Kidney epithelial cell (primary cell): ENCODE measurements around the gene PACSIN1. TPM values are rescaled to one million over a fixed set of nuclear protein-coding genes. Genes with fewer than 3 reads are reported as not detected.

Source experiments
- DNase-seq: peaks from one replicate; pipeline ENCODE4 v3.0.0-alpha.2; 2010; ENCODE audit warnings: low read depth
- H3K27me3 ChIP-seq: 2 replicates; pipeline ENCODE4 v1.6.0; 2011; ENCODE audit warnings: low read length; ENCODE audit not compliant: control insufficient read depth, insufficient read depth
- H3K36me3 ChIP-seq: 2 replicates; pipeline ENCODE4 v1.5.1; 2011; ENCODE audit warnings: low read length; ENCODE audit not compliant: control insufficient read depth, insufficient read depth
- H3K4me3 ChIP-seq: 2 replicates; pipeline ENCODE4 v1.5.1; 2011; ENCODE audit warnings: low read depth, mild to moderate bottlenecking, control low read depth, low read length
- total RNA-seq: library from RNA; depleted of rRNA; stranded (reverse); fragments of >200 nt; gene quantifications from 2 replicates; pipeline ENCODE4 v1.2.3, GENCODE V29; 2015
- TF ChIP-seq, protein P1 (sequence below): IDR thresholded peaks from 2 replicates; pipeline ENCODE4 v1.5.1; 2011; ENCODE audit warnings: mild to moderate bottlenecking, moderate library complexity, low read length, control low read depth, inconsistent platforms; ENCODE audit not compliant: insufficient read depth, poor library complexity, severe bottlenecking

PACSIN1 gene
- total RNA-seq, 1 donor from 2014 or later: 0.04 TPM

GRCh38 chr6:34546551-34547321, 80.9 kb downstream of the PACSIN1 start:
- Histone ChIP-seq H3K4me3 (no peak overlapping the region), H3K36me3 (no peaks in the 10 kb centered on the region), H3K27me3 (no peaks in the 10 kb centered on the region)
- TF ChIP-seq, protein P1, sequence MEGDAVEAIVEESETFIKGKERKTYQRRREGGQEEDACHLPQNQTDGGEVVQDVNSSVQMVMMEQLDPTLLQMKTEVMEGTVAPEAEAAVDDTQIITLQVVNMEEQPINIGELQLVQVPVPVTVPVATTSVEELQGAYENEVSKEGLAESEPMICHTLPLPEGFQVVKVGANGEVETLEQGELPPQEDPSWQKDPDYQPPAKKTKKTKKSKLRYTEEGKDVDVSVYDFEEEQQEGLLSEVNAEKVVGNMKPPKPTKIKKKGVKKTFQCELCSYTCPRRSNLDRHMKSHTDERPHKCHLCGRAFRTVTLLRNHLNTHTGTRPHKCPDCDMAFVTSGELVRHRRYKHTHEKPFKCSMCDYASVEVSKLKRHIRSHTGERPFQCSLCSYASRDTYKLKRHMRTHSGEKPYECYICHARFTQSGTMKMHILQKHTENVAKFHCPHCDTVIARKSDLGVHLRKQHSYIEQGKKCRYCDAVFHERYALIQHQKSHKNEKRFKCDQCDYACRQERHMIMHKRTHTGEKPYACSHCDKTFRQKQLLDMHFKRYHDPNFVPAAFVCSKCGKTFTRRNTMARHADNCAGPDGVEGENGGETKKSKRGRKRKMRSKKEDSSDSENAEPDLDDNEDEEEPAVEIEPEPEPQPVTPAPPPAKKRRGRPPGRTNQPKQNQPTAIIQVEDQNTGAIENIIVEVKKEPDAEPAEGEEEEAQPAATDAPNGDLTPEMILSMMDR: no peak
- DNase-seq: no peak

GRCh38 chr6:34547701-34548644, 82.1 kb downstream of the PACSIN1 start:
- H3K36me3 ChIP-seq: no peaks in the 10 kb centered on the region
- TF ChIP-seq, protein P1: no peak
- no peak overlapping the region for H3K4me3 ChIP-seq
- H3K27me3 ChIP-seq: peaks cover 2% of the 10 kb centered on the region
- DNase-seq: no peak

GRCh38 chr6:34549026-34549803, 83.3 kb downstream of the PACSIN1 start:
- no peak for DNase-seq
- Histone ChIP-seq H3K4me3 (no peak overlapping the region), H3K36me3 (no peaks in the 10 kb centered on the region), H3K27me3 (peaks cover 6% of the 10 kb centered on the region)
- TF ChIP-seq, protein P1: no peak

GRCh38 chr6:34549804-34550202, 83.9 kb downstream of the PACSIN1 start:
- peaks cover 9% of the 10 kb centered on the region for H3K27me3 ChIP-seq

GRCh38 chr6:34551720-34552119, 85.8 kb downstream of the PACSIN1 start:
- Histone ChIP-seq H3K36me3 (no peaks in the 10 kb centered on the region), H3K27me3 (peaks cover 10% of the 10 kb centered on the region), H3K4me3 (no peak overlapping the region)
- TF ChIP-seq, protein P1: no peak
- no peak for DNase-seq

More at GRCh38 chr6:34549804-34550202, 83.9 kb downstream of the PACSIN1 start:
- no peak for DNase-seq
- no peaks in the 10 kb centered on the region for H3K36me3 ChIP-seq
- no peak overlapping the region for H3K4me3 ChIP-seq
- TF ChIP-seq, protein P1: no peak
